ENCODE data around the gene PCDH9.

DNA sequence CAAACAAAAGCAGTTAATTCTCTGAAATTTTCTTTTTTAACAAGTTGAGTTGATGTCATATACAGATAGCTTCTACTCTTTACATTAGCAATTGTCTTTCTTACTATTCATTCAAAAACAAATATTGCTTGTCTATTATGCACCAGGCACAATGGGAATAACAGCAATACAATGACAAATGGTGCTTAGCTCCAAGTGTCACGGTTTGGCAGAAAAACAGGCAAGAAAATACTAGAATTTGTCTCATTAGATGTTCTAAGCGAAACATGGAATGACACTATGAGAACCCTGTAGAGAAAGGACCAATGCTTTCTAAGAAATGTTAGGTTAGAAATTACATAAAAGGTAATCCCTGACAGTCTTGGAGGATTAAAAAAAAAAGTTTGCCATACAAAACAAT, 187.6 kb downstream of the PCDH9 start:
- TF ChIP-seq POLR2AphosphoS5 (IDR thresholded peaks at IDR 0.05) = no peak
- TF ChIP-seq, protein P1, sequence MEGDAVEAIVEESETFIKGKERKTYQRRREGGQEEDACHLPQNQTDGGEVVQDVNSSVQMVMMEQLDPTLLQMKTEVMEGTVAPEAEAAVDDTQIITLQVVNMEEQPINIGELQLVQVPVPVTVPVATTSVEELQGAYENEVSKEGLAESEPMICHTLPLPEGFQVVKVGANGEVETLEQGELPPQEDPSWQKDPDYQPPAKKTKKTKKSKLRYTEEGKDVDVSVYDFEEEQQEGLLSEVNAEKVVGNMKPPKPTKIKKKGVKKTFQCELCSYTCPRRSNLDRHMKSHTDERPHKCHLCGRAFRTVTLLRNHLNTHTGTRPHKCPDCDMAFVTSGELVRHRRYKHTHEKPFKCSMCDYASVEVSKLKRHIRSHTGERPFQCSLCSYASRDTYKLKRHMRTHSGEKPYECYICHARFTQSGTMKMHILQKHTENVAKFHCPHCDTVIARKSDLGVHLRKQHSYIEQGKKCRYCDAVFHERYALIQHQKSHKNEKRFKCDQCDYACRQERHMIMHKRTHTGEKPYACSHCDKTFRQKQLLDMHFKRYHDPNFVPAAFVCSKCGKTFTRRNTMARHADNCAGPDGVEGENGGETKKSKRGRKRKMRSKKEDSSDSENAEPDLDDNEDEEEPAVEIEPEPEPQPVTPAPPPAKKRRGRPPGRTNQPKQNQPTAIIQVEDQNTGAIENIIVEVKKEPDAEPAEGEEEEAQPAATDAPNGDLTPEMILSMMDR (IDR thresholded peaks at IDR 0.05) = no peak
